ENCODE results near the gene LENG8. TPM values are rescaled to one million over a fixed set of nuclear protein-coding genes. Genes with fewer than 3 reads are reported as not detected.
"Not testable (repeated sequence)": the region's sequence is repeated elsewhere in the genome, so short reads cannot be mapped to it uniquely, and the experiment has no call there.

Gene LENG8
- total and polyA plus RNA-seq, 2 experiments from 2014 or later = 42.1 to 74.3 TPM

DNA sequence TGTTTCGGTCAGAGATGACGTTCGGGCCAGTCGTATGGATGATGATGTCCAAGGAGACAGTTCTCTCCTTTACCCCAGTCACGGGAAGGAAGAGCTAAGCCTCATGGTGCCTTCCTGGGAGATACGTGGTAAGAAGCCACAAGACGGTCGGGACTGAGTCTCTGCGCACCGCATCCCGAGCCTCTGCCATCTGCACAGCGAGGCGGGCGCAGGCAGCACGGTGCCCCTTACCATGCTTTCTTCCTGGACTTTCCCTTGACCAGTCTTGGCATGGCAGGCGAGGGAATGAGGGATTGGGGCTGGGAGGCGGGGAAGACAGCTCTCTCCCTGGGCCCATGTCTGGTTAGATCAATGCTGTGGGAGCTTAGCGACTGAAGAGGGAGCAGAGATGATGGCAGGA lies 43.6 kb downstream of the LENG8 start (continued):
- TF ChIP-seq, protein P1, sequence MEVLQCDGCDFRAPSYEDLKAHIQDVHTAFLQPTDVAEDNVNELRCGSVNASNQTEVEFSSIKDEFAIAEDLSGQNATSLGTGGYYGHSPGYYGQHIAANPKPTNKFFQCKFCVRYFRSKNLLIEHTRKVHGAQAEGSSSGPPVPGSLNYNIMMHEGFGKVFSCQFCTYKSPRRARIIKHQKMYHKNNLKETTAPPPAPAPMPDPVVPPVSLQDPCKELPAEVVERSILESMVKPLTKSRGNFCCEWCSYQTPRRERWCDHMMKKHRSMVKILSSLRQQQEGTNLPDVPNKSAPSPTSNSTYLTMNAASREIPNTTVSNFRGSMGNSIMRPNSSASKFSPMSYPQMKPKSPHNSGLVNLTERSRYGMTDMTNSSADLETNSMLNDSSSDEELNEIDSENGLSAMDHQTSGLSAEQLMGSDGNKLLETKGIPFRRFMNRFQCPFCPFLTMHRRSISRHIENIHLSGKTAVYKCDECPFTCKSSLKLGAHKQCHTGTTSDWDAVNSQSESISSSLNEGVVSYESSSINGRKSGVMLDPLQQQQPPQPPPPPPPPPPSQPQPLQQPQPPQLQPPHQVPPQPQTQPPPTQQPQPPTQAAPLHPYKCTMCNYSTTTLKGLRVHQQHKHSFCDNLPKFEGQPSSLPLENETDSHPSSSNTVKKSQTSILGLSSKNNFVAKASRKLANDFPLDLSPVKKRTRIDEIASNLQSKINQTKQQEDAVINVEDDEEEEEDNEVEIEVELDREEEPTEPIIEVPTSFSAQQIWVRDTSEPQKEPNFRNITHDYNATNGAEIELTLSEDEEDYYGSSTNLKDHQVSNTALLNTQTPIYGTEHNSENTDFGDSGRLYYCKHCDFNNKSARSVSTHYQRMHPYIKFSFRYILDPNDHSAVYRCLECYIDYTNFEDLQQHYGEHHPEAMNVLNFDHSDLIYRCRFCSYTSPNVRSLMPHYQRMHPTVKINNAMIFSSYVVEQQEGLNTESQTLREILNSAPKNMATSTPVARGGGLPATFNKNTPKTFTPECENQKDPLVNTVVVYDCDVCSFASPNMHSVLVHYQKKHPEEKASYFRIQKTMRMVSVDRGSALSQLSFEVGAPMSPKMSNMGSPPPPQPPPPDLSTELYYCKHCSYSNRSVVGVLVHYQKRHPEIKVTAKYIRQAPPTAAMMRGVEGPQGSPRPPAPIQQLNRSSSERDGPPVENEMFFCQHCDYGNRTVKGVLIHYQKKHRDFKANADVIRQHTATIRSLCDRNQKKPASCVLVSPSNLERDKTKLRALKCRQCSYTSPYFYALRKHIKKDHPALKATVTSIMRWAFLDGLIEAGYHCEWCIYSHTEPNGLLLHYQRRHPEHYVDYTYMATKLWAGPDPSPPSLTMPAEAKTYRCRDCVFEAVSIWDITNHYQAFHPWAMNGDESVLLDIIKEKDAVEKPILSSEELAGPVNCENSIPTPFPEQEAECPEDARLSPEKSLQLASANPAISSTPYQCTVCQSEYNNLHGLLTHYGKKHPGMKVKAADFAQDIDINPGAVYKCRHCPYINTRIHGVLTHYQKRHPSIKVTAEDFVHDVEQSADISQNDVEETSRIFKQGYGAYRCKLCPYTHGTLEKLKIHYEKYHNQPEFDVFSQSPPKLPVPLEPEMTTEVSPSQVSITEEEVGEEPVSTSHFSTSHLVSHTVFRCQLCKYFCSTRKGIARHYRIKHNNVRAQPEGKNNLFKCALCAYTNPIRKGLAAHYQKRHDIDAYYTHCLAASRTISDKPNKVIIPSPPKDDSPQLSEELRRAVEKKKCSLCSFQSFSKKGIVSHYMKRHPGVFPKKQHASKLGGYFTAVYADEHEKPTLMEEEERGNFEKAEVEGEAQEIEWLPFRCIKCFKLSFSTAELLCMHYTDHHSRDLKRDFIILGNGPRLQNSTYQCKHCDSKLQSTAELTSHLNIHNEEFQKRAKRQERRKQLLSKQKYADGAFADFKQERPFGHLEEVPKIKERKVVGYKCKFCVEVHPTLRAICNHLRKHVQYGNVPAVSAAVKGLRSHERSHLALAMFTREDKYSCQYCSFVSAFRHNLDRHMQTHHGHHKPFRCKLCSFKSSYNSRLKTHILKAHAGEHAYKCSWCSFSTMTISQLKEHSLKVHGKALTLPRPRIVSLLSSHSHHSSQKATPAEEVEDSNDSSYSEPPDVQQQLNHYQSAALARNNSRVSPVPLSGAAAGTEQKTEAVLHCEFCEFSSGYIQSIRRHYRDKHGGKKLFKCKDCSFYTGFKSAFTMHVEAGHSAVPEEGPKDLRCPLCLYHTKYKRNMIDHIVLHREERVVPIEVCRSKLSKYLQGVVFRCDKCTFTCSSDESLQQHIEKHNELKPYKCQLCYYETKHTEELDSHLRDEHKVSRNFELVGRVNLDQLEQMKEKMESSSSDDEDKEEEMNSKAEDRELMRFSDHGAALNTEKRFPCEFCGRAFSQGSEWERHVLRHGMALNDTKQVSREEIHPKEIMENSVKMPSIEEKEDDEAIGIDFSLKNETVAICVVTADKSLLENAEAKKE (CRISPR knock-in tag; IDR thresholded peaks at IDR 0.05) = no peak
- TF ChIP-seq ZNF114 (CRISPR knock-in tag; IDR thresholded peaks at IDR 0.05) = no peak
- TF ChIP-seq EZH2phosphoT487 (IDR thresholded peaks at IDR 0.05; ENCODE audit: unreplicated experiment) = no peak
- TF ChIP-seq NANOG (IDR thresholded peaks at IDR 0.05; ENCODE audit: borderline replicate concordance) = no peak
- TF ChIP-seq JUNB (IDR thresholded peaks at IDR 0.05; ENCODE audit: unreplicated experiment) = no peak

DNA sequence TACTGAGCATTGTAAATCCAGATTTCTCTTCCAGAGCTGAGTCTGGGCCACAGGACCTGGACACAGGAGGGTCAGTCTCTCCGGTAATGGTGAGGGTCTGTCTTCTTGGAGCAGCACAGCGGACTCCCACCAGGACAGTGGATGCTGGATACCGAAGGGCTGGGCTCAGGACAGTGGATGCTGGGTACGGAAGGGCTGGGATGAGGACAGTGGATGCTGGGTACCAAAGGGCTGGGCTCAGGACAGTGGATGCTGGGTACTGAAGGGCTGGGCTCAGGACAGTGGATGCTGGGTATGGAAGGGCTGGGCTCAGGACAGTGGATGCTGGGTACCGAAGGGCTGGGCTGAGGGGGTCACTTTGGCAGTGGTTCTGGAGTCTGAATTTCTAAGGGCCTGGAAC lies 44.1 kb downstream of the LENG8 start:
- not testable (repeated sequence) for H3K4me2 ChIP-seq; H3K27me3 Mint-ChIP-seq (ENCODE audit: insufficient read depth, low read depth, poor library complexity); H2AFZ ChIP-seq; H3K79me2 ChIP-seq (replicated peaks; ENCODE audit: insufficient read depth); ATAC-seq; H3K27ac Mint-ChIP-seq; H3K27ac ChIP-seq (ENCODE audit: low read depth); H3K9me2 ChIP-seq (ENCODE audit: insufficient read depth); H3K27me3 ChIP-seq (ENCODE audit: insufficient read depth); DNase-seq (ENCODE audit: low spot score); H4K20me1 ChIP-seq (replicated peaks; ENCODE audit: insufficient read depth); H3K4me3 ChIP-seq; H3K4me1 ChIP-seq (ENCODE audit: insufficient read depth); H3K36me3 ChIP-seq (ENCODE audit: insufficient read depth); H3K4me1 Mint-ChIP-seq; H3F3A ChIP-seq (replicated peaks; ENCODE audit: low read depth); H3K4me3 Mint-ChIP-seq
- H3K9me3 Mint-ChIP-seq = peaks cover 98% of the 10 kb centered on the region
- peaks cover 26% of the 10 kb centered on the region; the same call in 2 of the 3 replicates for H3K36me3 Mint-ChIP-seq (ENCODE audit: low read depth)

Data from GM23338 (cell line).